ENCODE measurements around the gene ACTL6A.

GRCh38 chr3:179591313-179591712, 28.6 kb downstream of the ACTL6A start:
- TF ChIP-seq EGR1 (IDR thresholded peaks at IDR 0.05; ENCODE audit: low read depth in 2 of 2), result no peak
- no peak for TF ChIP-seq CTCF (IDR thresholded peaks at IDR 0.05; ENCODE audit: low read depth, low read length, missing input control)
- no peak for TF ChIP-seq RAD21 (IDR thresholded peaks at IDR 0.05)
- no peak for TF ChIP-seq NR2F2 (IDR thresholded peaks at IDR 0.05)
- TF ChIP-seq RXRA (IDR thresholded peaks at IDR 0.05), result peak in 1 of 2 donors; percentile 38
- TF ChIP-seq REST (IDR thresholded peaks at IDR 0.05), result no peak
- TF ChIP-seq YY1 (IDR thresholded peaks at IDR 0.05), result no peak
- TF ChIP-seq GABPA (IDR thresholded peaks at IDR 0.05 in 1 of 2, conservative IDR thresholded peaks at IDR 0.05 in 1 of 2), result no peak
- no peak for TF ChIP-seq ATF3 (IDR thresholded peaks at IDR 0.05)
- no peak for TF ChIP-seq MAX (IDR thresholded peaks at IDR 0.05)
- no peak for TF ChIP-seq JUND (IDR thresholded peaks at IDR 0.05)
- no peak for TF ChIP-seq SP1 (IDR thresholded peaks at IDR 0.05)
- no peak for TF ChIP-seq TAF1 (conservative IDR thresholded peaks at IDR 0.05)
- no peak for TF ChIP-seq ZBTB33 (IDR thresholded peaks at IDR 0.05)

Data from liver (tissue), 3 donors.